Smooth muscle cell (in vitro differentiated cells): Measurements from ENCODE around the gene TRIM29. TPM values are rescaled to one million over a fixed set of nuclear protein-coding genes. Genes with fewer than 3 reads are reported as not detected.

ENCODE experiments used
- DNase-seq: peaks from one replicate; lab custom pipeline; 2025; ENCODE audit not compliant: unreplicated experiment; lab: John Stamatoyannopoulos, UW
- H2AFZ ChIP-seq: fragments of 200-600 bp; sonication (generic); 2 replicates; pipeline ENCODE4 v1.6.0; 2016; ENCODE audit warnings: antibody characterized with exemption, low read depth, mild to moderate bottlenecking
- H3F3A ChIP-seq: fragments of 200-600 bp; sonication (generic); 2 replicates; pipeline ENCODE4 v1.6.0; 2017; ENCODE audit warnings: antibody characterized with exemption, low read depth
- H3K27ac ChIP-seq: fragments of 200-600 bp; sonication (generic); 2 replicates; pipeline ENCODE4 v1.5.1; 2016; ENCODE audit warnings: low read depth, mild to moderate bottlenecking
- H3K27me3 ChIP-seq: fragments of 200-600 bp; sonication (generic); 2 replicates; pipeline ENCODE4 v1.6.1; 2016; ENCODE audit warnings: low read depth, mild to moderate bottlenecking
- H3K36me3 ChIP-seq: fragments of 200-600 bp; sonication (generic); 2 replicates; pipeline ENCODE4 v1.5.1; 2016; ENCODE audit warnings: low read depth
- H3K4me1 ChIP-seq: fragments of 200-600 bp; sonication (generic); 2 replicates; pipeline ENCODE4 v1.5.1; 2016; ENCODE audit warnings: low read depth
- H3K4me2 ChIP-seq: fragments of 200-600 bp; sonication (generic); 2 replicates; pipeline ENCODE4 v1.6.0; 2016; ENCODE audit warnings: mild to moderate bottlenecking
- H3K4me3 ChIP-seq: fragments of 200-600 bp; sonication (generic); 2 replicates; pipeline ENCODE4 v1.5.1; 2016; ENCODE audit warnings: mild to moderate bottlenecking
- H3K79me2 ChIP-seq: fragments of 200-600 bp; sonication (generic); 2 replicates; pipeline ENCODE4 v1.6.0; 2016; ENCODE audit warnings: low read depth, mild to moderate bottlenecking
- H3K9ac ChIP-seq: fragments of 200-600 bp; sonication (generic); 2 replicates; pipeline ENCODE4 v1.6.0; 2016; ENCODE audit warnings: low read depth
- H3K9me3 ChIP-seq: fragments of 200-600 bp; sonication (generic); replicated peaks from 2 replicates; pipeline ENCODE4 v1.5.1; 2016; ENCODE audit warnings: low read depth
- H4K20me1 ChIP-seq: fragments of 200-600 bp; sonication (generic); 2 replicates; pipeline ENCODE4 v1.6.0; 2016; ENCODE audit warnings: low read depth
- WGBS: methylation state at CpG from one replicate; pipeline ENCODE4 v1.1.7; 2016; ENCODE audit warnings: low lambda C conversion rate; 5-methylcytosine and 5-hydroxymethylcytosine counted together
- polyA plus RNA-seq: library from polyadenylated mRNA; unstranded; fragments of >200 nt; fragmentation: Nextera tagmentation; extraction: Ambion mirVana; gene quantifications from 2 replicates; pipeline ENCODE4 v1.2.1, GENCODE V29; 2016
- total RNA-seq: library from RNA; depleted of rRNA; stranded (reverse); fragments of >200 nt; gene quantifications from 2 replicates; pipeline ENCODE4 v1.2.3, GENCODE V29; 2014
- TF ChIP-seq, protein P1 (sequence below): fragments of 200-600 bp; sonication (generic); IDR thresholded peaks from 2 replicates; pipeline ENCODE4 v1.5.1; 2017; ENCODE audit warnings: borderline replicate concordance, mild to moderate bottlenecking, antibody characterized with exemption; ENCODE audit not compliant: insufficient read depth, poor library complexity, severe bottlenecking

The TRIM29 gene
- total and polyA plus RNA-seq, 2 experiments from 2014 or later: 20.6 to 37.1 TPM

GRCh38 chr11:120178561-120179056 lies 40.7 kb upstream of the TRIM29 start:
- Histone ChIP-seq H3K4me1 (peaks cover 26% of the 10 kb centered on the region), H3K9ac (no peak overlapping the region), H3K27ac (no peak overlapping the region), H2AFZ (no peak overlapping the region), H3K27me3 (no peaks in the 10 kb centered on the region), H3F3A (no peaks in the 10 kb centered on the region), H3K79me2 (no peaks in the 10 kb centered on the region), H3K4me2 (no peak overlapping the region), H4K20me1 (no peaks in the 10 kb centered on the region), H3K4me3 (no peak overlapping the region), H3K9me3 (no peaks in the 10 kb centered on the region), H3K36me3 (no peaks in the 10 kb centered on the region)
- 77% methylated on average over 5 of the region's 5 CpGs for WGBS
- no peak for DNase-seq
- TF ChIP-seq, protein P1, sequence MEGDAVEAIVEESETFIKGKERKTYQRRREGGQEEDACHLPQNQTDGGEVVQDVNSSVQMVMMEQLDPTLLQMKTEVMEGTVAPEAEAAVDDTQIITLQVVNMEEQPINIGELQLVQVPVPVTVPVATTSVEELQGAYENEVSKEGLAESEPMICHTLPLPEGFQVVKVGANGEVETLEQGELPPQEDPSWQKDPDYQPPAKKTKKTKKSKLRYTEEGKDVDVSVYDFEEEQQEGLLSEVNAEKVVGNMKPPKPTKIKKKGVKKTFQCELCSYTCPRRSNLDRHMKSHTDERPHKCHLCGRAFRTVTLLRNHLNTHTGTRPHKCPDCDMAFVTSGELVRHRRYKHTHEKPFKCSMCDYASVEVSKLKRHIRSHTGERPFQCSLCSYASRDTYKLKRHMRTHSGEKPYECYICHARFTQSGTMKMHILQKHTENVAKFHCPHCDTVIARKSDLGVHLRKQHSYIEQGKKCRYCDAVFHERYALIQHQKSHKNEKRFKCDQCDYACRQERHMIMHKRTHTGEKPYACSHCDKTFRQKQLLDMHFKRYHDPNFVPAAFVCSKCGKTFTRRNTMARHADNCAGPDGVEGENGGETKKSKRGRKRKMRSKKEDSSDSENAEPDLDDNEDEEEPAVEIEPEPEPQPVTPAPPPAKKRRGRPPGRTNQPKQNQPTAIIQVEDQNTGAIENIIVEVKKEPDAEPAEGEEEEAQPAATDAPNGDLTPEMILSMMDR: no peak

- Histone ChIP-seq H2AFZ (no peak overlapping the region), H3K9ac (no peak overlapping the region), H3K4me2 (no peak overlapping the region), H3K4me1 (peaks cover 10% of the 10 kb centered on the region), H3K9me3 (no peaks in the 10 kb centered on the region), H3K36me3 (no peaks in the 10 kb centered on the region), H3K27ac (no peak overlapping the region), H3F3A (no peaks in the 10 kb centered on the region), H3K4me3 (no peak overlapping the region), H3K27me3 (no peaks in the 10 kb centered on the region), H3K79me2 (no peaks in the 10 kb centered on the region), H4K20me1 (no peaks in the 10 kb centered on the region)
- WGBS: 59% methylated on average over 4 of the region's 4 CpGs
- TF ChIP-seq, protein P1: no peak
- DNase-seq: no peak
These were observed 37.0 kb upstream of the TRIM29 start for GRCh38 chr11:120174866-120175265.

GRCh38 chr11:120173807-120174206 lies 35.9 kb upstream of the TRIM29 start:
- no peak overlapping the region for H3K9ac ChIP-seq
- H3K27ac ChIP-seq: no peak overlapping the region
- no peaks in the 10 kb centered on the region for H3K79me2 ChIP-seq
- 43% methylated on average over 5 of the region's 5 CpGs for WGBS
- H3K4me3 ChIP-seq: no peak overlapping the region
- H3K36me3 ChIP-seq: no peaks in the 10 kb centered on the region
- no peaks in the 10 kb centered on the region for H3F3A ChIP-seq
- no peak overlapping the region for H2AFZ ChIP-seq
- no peaks in the 10 kb centered on the region for H3K4me1 ChIP-seq
- no peaks in the 10 kb centered on the region for H3K9me3 ChIP-seq
- H3K4me2 ChIP-seq: no peak overlapping the region
- DNase-seq: no peak
- no peaks in the 10 kb centered on the region for H4K20me1 ChIP-seq
- TF ChIP-seq, protein P1: no peak
- no peaks in the 10 kb centered on the region for H3K27me3 ChIP-seq

- Histone ChIP-seq H3K4me2 (no peak overlapping the region), H3K9me3 (no peaks in the 10 kb centered on the region), H4K20me1 (no peaks in the 10 kb centered on the region), H3K36me3 (no peaks in the 10 kb centered on the region), H3K4me1 (no peaks in the 10 kb centered on the region), H3F3A (no peaks in the 10 kb centered on the region), H3K27me3 (no peaks in the 10 kb centered on the region), H3K9ac (no peak overlapping the region), H3K4me3 (no peak overlapping the region), H3K27ac (no peak overlapping the region), H3K79me2 (no peaks in the 10 kb centered on the region), H2AFZ (no peak overlapping the region)
- whole genome bisulfite sequencing: 52% methylated on average over 11 of the region's 11 CpGs
- DNase-seq: no peak
- TF ChIP-seq, protein P1: no peak
These were observed 35.2 kb upstream of the TRIM29 start for GRCh38 chr11:120173019-120173705.
